Measurements from ENCODE around the gene LIPH. TPM values are rescaled to one million over a fixed set of nuclear protein-coding genes. Genes with fewer than 3 reads are reported as not detected.

LIPH gene
- total and polyA plus RNA-seq, 2 experiments from 2014 or later: 0.34 TPM; not detected in 1

- Histone ChIP-seq H4K20me1 (ENCODE audit: insufficient read depth) (no peaks in the 10 kb centered on the region), H3K79me2 (ENCODE audit: insufficient read depth) (peaks cover 45% of the 10 kb centered on the region), H3K9me3 (ENCODE audit: low read depth) (no peaks in the 10 kb centered on the region), H3K36me3 (ENCODE audit: low read depth) (no peaks in the 10 kb centered on the region), H3F3A (ENCODE audit: insufficient read depth) (no peaks in the 10 kb centered on the region), H3K9ac (peak within 1 kb of the TSS; percentile 98), H3K4me2 (ENCODE audit: unreplicated experiment) (peak within 1 kb of the TSS; percentile 98), H3K9me2 (ENCODE audit: insufficient read depth) (no peaks in the 10 kb centered on the region), H3K4me3 (peak within 1 kb of the TSS; percentile 95), H3K27ac (peak within 1 kb of the TSS; percentile 91), H3K4me1 (ENCODE audit: insufficient read depth) (peaks cover 16% of the 10 kb centered on the region), H2AFZ (peak within 1 kb of the TSS; percentile 100), H3K27me3 (replicated peaks; ENCODE audit: insufficient read depth) (no peaks in the 10 kb centered on the region)
- WGBS, 2 experiments (ENCODE audit: low coverage in 1 of 2, low lambda C conversion rate in 2 of 2, missing lambda C conversion rate in 2 of 2): 1% methylated on average over 51 to 64 of the region's 64 CpGs
- in situ Hi-C loops (cut with MboI): no loop called here
- DNase-seq: peak; percentile 99
- no peak for TF ChIP-seq EZH2 (IDR thresholded peaks at IDR 0.05; ENCODE audit: insufficient read depth, poor library complexity, severe bottlenecking)
- TF ChIP-seq EZH2phosphoT487 (IDR thresholded peaks at IDR 0.05; ENCODE audit: insufficient read depth, low read depth): no peak
Observed at GRCh38 chr3:185585859-185586685, 33.7 kb upstream of the LIPH start, which contains the start of gene SENP2. TSS of gene SENP2 (plus strand) at chr3:185586295. CDS start at chr3:185586414, 119 bp downstream.

- Histone ChIP-seq H3K27me3 (replicated peaks; ENCODE audit: insufficient read depth) (no peaks in the 10 kb centered on the region), H3K79me2 (ENCODE audit: insufficient read depth) (peaks cover 44% of the 10 kb centered on the region), H3K9me2 (ENCODE audit: insufficient read depth) (no peaks in the 10 kb centered on the region), H2AFZ (peak overlapping the region; percentile 100), H4K20me1 (ENCODE audit: insufficient read depth) (no peaks in the 10 kb centered on the region), H3F3A (ENCODE audit: insufficient read depth) (no peaks in the 10 kb centered on the region), H3K4me2 (ENCODE audit: unreplicated experiment) (peak overlapping the region; percentile 98), H3K4me3 (peak overlapping the region; percentile 76), H3K36me3 (ENCODE audit: low read depth) (no peaks in the 10 kb centered on the region), H3K9me3 (ENCODE audit: low read depth) (no peaks in the 10 kb centered on the region), H3K27ac (peak overlapping the region; percentile 62), H3K4me1 (ENCODE audit: insufficient read depth) (peaks cover 16% of the 10 kb centered on the region), H3K9ac (peak overlapping the region; percentile 98)
- 46 to 49% methylated on average over 9 of the region's 9 CpGs for WGBS, 2 experiments (ENCODE audit: low coverage in 1 of 2, low lambda C conversion rate in 2 of 2, missing lambda C conversion rate in 2 of 2)
- in situ Hi-C loops (cut with MboI): no loop called here
- TF ChIP-seq EZH2 (IDR thresholded peaks at IDR 0.05; ENCODE audit: insufficient read depth, poor library complexity, severe bottlenecking): no peak
- TF ChIP-seq EZH2phosphoT487 (IDR thresholded peaks at IDR 0.05; ENCODE audit: insufficient read depth, low read depth): no peak
- no peak for DNase-seq
Observed at GRCh38 chr3:185585518-185585858, 33.1 kb upstream of the LIPH start.

- Histone ChIP-seq H3K27ac (no peak overlapping the region), H3K4me3 (no peak overlapping the region), H3F3A (ENCODE audit: insufficient read depth) (no peaks in the 10 kb centered on the region), H4K20me1 (ENCODE audit: insufficient read depth) (no peaks in the 10 kb centered on the region), H3K9me3 (ENCODE audit: low read depth) (no peaks in the 10 kb centered on the region), H3K27me3 (replicated peaks; ENCODE audit: insufficient read depth) (no peaks in the 10 kb centered on the region), H3K9me2 (ENCODE audit: insufficient read depth) (no peaks in the 10 kb centered on the region), H2AFZ (no peak overlapping the region; the same call in 1 of the 2 replicates), H3K79me2 (ENCODE audit: insufficient read depth) (peaks cover 36% of the 10 kb centered on the region), H3K4me1 (ENCODE audit: insufficient read depth) (peaks cover 16% of the 10 kb centered on the region), H3K4me2 (ENCODE audit: unreplicated experiment) (no peak overlapping the region), H3K9ac (no peak overlapping the region), H3K36me3 (ENCODE audit: low read depth) (no peaks in the 10 kb centered on the region)
- in situ Hi-C loops (cut with MboI): no loop called here
- WGBS, 2 experiments (ENCODE audit: low coverage in 1 of 2, low lambda C conversion rate in 2 of 2, missing lambda C conversion rate in 2 of 2): 73 to 86% methylated on average over 4 of the region's 4 CpGs
- TF ChIP-seq EZH2phosphoT487 (IDR thresholded peaks at IDR 0.05; ENCODE audit: insufficient read depth, low read depth): no peak
- TF ChIP-seq EZH2 (IDR thresholded peaks at IDR 0.05; ENCODE audit: insufficient read depth, poor library complexity, severe bottlenecking): no peak
- DNase-seq: no peak
Observed at GRCh38 chr3:185584686-185585085, 32.3 kb upstream of the LIPH start.

GRCh38 chr3:185583925-185584324 is 31.5 kb upstream of the LIPH start:
- no peaks in the 10 kb centered on the region for H4K20me1 ChIP-seq (ENCODE audit: insufficient read depth)
- no peak overlapping the region for H3K27ac ChIP-seq
- DNase-seq: no peak
- no peak overlapping the region for H3K9ac ChIP-seq
- H3F3A ChIP-seq (ENCODE audit: insufficient read depth): no peaks in the 10 kb centered on the region
- peaks cover 16% of the 10 kb centered on the region for H3K4me1 ChIP-seq (ENCODE audit: insufficient read depth)
- no peak overlapping the region for H3K4me3 ChIP-seq
- H3K9me3 ChIP-seq (ENCODE audit: low read depth): no peaks in the 10 kb centered on the region
- in situ Hi-C loops (cut with MboI): no loop called here
- H3K79me2 ChIP-seq (ENCODE audit: insufficient read depth): peaks cover 28% of the 10 kb centered on the region
- H3K9me2 ChIP-seq (ENCODE audit: insufficient read depth): no peaks in the 10 kb centered on the region
- no peaks in the 10 kb centered on the region for H3K36me3 ChIP-seq (ENCODE audit: low read depth)
- H2AFZ ChIP-seq: no peak overlapping the region
- WGBS, 2 experiments (ENCODE audit: low coverage in 1 of 2, low lambda C conversion rate in 2 of 2, missing lambda C conversion rate in 2 of 2): 70 to 71% methylated on average over 6 of the region's 6 CpGs
- TF ChIP-seq EZH2phosphoT487 (IDR thresholded peaks at IDR 0.05; ENCODE audit: insufficient read depth, low read depth) (no peak), EZH2 (IDR thresholded peaks at IDR 0.05; ENCODE audit: insufficient read depth, poor library complexity, severe bottlenecking) (no peak)
- H3K27me3 ChIP-seq (replicated peaks; ENCODE audit: insufficient read depth): no peaks in the 10 kb centered on the region
- H3K4me2 ChIP-seq (ENCODE audit: unreplicated experiment): no peak overlapping the region

Measured in GM23248 (cell line).